Mammary epithelial cell (primary cell): Measurements from ENCODE around the gene MYLK4.

Experiments used
- CTCF ChIP-seq, 2 donors: IDR thresholded peaks in 1 of 2; conservative IDR thresholded peaks in 1 of 2; 2 replicates each; pipeline ENCODE4 v1.5.1; 2011 to 2012; ENCODE audit warnings: inconsistent platforms in 2 of 2, low read length in 2 of 2, mild to moderate bottlenecking in 2 of 2, control low read depth in 1 of 2, low read depth in 1 of 2; ENCODE audit not compliant: insufficient read depth in 1 of 2; ENCODE audit errors: extremely low read depth in 1 of 2
- EZH2 ChIP-seq: IDR thresholded peaks from 2 replicates; pipeline ENCODE4 v1.6.1; 2012; ENCODE audit warnings: low read length, inconsistent platforms, borderline replicate concordance

DNA sequence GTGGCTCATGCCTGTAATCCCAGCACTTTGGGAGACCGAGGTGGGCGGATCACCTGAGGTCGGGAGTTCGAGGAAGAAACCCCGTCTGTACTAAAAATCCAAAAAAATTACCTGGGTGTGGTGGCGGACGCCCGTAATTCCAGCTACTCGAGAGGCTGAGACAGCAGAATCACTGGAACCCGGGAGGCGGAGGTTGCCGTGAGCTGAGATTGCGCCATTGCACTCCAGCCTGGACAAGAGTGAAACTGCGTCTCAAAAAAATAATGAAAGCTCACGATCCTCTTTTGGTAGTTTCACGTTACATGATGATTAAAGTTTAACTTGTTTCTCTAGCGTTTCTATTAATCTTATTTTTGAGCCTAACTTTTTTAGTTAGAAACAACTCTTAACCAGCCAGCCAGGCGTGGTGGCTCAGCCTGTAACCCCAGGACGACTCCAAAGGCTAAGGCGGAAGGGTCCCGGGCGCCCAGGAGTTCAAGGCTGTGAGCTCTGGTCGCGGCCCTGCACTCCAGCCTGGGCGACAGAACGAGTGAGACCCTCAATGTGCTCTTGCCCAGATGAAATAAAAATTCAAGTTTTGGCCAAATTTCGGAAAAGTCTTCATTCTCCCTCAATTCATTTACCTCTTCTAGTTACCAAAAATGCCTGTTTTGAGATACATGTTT lies 13.3 kb upstream of the MYLK4 start:
- TF ChIP-seq CTCF (conservative IDR thresholded peaks at IDR 0.05 in 1 of 2, IDR thresholded peaks at IDR 0.05 in 1 of 2; ENCODE audit: extremely low read depth in 1 of 2, insufficient read depth in 1 of 2, low read depth in 1 of 2, low read length in 2 of 2) (no peak), EZH2 (no peak)
